ENCODE measurements around the gene FAM136A.

GRCh38 chr2:70283500-70284191, 18.2 kb downstream of the FAM136A start:
- no peak for TF ChIP-seq PKNOX1 (IDR thresholded peaks at IDR 0.05)
- TF ChIP-seq CTCF (IDR thresholded peaks at IDR 0.05 in 2 of 3, conservative IDR thresholded peaks at IDR 0.05 in 1 of 3; ENCODE audit: control insufficient read depth in 2 of 3, extremely low read depth in 1 of 3, insufficient read depth in 1 of 3, low read depth in 3 of 3, low read length in 3 of 3), result no peak
- TF ChIP-seq HDAC6 (IDR thresholded peaks at IDR 0.05; ENCODE audit: unreplicated experiment), result no peak
- TF ChIP-seq TCF12 (IDR thresholded peaks at IDR 0.05; ENCODE audit: low read depth, low read length), result no peak
- no peak for TF ChIP-seq ZNF207 (IDR thresholded peaks at IDR 0.05; ENCODE audit: borderline replicate concordance)
- no peak for TF ChIP-seq POLR2A (IDR thresholded peaks at IDR 0.05; ENCODE audit: low read depth, low read length)
